HG02678 (cell line): ENCODE data around the gene SH2B3.
A peak's percentile ranks its signal among the peaks of the same experiment; 100 is the strongest.
"Not testable (repeated sequence)": the region's sequence is repeated elsewhere in the genome, so short reads cannot be mapped to it uniquely, and the experiment has no call there.

Experiments used
- ATAC-seq: cut with Tn5 transposase; IDR thresholded peaks from one replicate; pipeline ENCODE4 v1.9.1; 2021; ENCODE audit warnings: mild to moderate bottlenecking, moderate library complexity; ENCODE audit not compliant: unreplicated experiment

The SH2B3 gene

DNA sequence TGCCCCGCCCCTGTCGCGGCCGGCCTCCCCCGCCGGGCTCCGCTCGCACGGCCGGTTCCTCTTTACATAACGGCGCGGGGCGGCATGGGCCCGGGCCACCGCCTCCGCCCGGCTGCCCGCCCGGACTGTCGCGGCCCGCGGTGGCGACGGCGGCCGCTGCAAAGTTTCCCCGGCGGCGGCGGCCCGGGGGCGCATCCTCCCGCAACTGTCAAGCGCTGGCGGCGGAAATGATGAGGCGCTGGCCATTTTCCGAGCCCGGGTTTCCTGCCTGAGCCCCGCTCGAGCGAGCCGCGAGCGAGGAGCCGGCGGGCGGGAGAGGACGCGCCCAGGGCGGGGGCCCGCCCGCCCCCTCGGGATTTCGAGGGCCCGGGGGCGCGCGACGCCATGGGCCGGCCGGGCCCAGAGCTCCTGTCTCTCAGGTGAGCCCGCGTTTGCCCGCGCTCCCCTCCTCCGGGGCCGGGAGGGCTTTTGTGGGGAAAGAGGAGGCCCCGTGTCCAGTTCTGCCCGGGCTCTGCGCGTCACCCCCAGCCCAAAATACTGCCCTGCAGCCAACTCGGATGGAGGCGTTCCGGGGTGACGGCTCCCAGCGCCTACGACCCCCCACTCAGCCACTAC, at the start of gene SH2B3:
Gene SH2B3, plus strand, starts transcription at position 65 of the 615 bp plus-strand sequence. CDS start 12,223 bp downstream, outside the sequence.
- peak; percentile 0 for ATAC-seq

DNA sequence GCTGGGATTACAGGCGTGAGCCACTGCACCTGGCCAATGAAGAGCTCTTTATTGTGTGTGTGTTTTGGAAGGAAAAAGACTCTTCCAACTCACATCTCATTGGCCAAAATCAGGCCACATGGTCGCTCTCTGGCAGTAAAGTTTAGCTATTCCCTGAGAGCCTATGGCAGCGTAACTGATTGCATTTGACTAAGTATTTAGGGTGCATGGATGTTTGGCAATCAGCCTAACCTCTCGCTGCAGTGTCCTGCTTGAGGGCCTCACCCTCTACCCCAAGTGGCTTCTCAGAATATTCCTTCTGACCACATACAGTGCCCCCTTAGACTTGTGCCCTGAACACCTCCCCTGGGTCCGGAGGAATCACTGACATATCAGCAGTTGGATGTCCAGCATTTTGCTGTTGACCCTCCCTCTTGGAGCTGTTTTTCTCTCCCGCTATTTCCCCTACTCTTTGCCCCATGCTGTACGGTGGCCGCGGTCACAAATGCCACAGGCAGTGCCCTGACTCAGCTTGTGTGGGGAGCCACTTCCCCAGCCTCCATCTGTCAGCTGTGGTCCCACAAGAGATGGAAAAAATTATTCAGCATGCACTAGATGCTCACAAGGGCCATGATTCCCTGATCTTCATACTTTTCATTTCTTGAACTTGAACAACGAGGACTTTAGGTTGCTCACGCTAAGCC, 46.4 kb upstream of the SH2B3 start:
- ATAC-seq = no peak

DNA sequence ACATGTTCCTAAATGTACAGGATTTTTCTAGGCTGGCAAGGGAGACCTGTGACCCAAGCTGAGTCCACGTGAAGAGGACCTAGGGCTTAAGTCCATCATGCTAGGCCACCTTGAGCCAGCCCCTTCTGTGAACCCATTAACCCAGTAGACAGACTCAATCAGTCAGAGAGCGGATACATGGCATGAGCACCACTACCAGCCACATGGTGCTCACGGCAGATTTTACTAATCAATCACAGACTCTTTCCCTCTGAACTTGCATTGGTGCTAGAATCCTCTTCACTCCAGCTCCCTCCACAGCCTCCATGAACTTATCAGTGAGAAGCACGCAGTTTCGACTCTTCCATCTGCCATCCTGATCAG, 45.8 kb upstream of the SH2B3 start:
- no peak for ATAC-seq

DNA sequence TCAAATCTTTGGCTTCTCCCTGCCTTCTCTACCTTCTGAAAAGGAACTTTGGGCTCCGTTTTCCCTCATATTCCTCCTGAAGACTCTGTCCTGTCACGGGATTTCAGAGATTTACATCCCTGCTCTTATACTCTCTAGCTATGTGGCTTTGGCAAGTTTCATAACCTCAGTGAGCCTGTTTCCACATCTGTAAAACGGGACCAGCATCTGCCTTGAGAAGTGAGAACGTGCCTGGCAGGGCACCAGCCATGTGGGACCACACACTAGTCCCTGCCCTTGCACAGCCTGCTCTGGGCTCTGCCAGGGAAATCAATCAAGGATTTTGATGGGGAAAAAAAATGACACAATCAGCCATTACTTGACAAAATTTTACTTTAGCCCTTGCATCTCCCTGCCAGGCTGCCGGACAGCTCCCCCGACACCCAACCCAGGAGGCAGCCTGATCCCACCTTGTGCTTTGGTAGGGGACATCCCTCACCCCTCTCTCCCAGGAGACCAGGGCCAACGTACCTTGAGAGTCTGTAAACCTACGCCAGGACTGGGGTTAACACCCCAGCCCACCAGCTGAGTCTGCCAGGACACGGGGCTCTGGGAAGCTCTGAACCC, 45.3 kb upstream of the SH2B3 start:
- ATAC-seq = no peak

DNA sequence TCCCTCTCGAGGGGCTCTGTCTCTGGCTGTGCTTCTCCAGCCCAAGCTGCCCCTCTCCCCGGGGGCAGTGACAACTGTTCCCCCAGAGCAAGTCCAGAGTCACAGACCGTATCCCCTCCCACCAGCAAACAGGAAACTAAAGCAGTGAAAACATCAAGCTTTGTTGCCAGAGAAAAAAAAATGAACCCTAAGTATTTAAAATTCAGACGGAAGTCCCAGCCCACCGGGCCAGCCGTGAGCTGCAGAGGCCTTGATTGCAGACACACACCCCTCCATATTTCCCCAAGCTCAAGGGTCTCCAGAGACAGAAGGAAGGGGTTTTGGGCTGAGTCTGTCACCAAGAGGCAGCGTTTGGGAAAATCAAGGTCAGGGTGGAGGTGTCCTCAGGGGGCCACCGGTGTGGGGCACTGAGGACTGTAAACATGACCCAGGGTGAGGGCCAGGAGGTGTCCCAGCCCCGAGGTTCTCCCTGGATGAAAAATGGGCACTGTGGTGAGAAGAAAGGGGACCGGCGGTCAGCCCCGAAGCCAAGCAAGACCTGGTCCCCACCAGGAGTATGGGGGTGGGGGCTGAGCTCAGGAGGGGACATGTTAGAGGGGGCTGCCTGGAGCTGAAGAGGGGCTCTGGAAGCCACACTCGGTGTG, 44.5 kb upstream of the SH2B3 start:
- no peak for ATAC-seq

DNA sequence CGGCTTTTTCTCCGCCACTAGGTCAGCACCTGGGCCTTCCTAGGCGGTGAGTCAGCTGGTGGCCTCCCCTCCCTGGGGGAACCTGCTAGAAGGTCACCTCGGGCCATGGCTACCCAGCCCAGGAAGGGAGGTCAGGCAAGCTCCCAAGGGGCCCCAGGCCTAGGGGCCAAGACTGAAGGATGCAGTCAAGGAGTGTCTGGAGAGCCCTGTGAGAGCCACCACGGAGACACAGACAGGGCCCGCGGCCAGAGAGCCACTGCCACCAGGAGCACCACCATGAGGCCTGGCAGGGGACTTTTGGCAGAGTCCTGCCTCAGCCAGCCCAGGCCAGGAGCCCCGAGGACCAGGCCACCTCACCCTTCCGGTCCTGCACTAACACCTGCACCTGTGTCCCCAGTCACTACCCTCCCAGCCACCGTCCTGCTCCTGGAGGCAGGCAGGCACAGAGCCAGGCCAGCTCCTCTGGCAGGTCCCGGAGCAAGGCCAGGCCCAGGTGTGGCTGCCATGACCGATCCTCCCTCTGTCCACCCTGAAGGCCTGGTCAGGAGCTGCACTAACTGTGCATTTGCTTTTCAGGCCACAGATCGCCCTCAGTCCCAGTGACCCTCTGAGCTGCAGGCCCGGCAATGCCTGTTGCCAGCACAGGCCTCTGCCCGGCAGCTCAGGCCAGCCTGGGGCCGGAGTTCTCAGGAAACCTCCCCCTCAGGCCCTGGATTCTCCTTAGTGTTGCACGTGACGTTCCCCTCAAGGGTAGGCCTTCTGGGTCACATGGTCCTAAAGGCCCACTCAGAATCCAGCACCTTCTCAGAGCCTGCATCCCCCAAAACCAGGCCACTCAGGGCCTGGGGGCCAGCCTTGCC, 43.8 kb upstream of the SH2B3 start:
- ATAC-seq = no peak

DNA sequence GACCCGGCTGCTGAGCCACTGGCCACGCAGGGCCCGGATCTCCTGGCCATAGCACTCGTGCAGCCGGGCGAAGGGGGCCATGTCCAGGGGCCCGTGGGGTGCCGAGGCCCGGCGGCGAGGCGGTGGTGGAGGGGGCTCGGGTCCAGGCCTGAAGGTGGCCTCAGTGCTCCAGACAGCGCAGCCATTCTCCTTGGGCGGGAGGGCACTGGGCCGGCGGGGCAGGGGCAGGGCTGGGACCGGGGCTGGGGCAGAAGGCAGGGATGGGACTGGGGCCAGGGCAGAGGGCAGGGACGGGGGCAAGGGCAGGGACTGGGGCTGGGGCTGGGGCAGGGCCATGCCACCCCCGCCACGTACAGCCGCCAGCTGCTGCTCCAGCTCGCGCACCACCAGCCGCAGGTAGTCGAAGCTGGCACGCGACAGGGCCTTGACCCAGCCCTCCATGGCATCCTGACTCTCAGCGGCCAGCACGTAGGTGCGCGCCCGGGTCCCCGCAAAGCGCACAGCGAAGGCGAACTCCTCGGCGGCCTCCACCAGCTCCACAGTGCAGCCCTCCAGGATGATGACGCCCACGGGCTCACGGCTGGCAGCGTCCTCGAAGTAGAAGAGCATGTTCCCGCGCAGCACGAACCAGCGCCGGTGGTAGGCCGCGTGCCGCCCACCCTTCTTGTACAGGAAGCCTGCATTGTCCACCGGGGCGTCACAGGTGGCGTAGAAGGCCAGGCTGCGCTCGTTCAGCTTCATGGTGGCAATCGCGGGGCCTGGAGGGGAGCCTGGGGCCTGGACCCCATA, 42.8 kb upstream of the SH2B3 start:
- ATAC-seq = no peak

DNA sequence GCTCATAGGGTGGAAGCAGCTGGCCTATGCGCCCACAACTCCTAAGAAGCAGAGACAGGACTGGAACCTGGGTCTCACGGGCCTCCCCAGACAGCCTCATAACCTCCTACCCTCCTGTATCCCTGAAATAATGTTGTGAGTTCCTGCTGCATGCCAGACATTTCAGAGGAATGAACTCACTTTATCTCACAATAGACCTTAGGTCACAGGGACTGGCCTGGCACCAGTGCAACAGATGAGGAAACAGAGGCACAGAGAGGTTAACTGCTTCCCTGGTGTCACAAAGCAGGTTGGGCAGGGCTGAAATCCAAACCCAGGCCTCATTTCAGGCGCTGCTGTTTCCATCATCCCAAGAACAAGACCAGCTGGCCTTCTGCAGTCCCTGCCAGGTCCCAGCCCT, 42.1 kb upstream of the SH2B3 start:
- no peak for ATAC-seq

DNA sequence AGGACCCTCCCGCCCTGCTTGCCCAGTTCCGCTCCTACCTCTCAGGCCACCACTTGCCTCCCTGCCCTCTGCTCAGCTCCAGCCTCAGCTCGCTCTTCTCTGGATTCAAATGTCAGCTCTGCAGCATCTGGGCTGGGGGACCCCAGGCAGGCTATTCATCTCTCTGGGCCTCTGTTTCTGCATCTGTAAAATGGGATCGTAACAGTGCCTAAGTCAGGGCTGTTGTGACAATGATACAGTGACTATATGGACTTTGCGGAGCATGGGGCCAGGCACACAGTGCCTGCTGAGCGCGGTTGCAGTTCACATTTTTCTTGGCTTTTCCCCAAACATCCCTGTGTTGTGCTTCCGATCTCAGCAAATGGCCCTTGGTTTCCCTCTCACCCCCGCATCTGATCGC, 39.6 kb upstream of the SH2B3 start:
- no peak for ATAC-seq

DNA sequence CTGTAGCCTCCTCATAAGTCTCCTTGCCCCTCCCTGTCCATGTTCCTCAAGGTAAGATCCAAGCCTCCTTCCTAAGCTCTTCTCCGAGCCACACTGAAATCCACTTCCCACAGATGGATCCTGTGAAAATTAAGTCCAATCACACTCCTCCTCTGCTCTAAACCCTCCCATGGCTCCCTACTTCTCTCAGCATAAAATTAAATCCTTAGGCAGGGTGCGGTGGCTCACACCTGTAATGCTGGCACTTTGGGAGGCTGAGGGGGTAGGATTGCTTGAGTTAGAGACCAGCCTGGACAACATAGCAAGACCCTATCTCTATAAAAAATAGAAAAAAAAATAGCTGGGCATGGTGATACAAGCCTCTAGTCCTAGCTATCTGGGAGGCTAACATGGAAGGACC, 39.1 kb upstream of the SH2B3 start:
- ATAC-seq = no peak

DNA sequence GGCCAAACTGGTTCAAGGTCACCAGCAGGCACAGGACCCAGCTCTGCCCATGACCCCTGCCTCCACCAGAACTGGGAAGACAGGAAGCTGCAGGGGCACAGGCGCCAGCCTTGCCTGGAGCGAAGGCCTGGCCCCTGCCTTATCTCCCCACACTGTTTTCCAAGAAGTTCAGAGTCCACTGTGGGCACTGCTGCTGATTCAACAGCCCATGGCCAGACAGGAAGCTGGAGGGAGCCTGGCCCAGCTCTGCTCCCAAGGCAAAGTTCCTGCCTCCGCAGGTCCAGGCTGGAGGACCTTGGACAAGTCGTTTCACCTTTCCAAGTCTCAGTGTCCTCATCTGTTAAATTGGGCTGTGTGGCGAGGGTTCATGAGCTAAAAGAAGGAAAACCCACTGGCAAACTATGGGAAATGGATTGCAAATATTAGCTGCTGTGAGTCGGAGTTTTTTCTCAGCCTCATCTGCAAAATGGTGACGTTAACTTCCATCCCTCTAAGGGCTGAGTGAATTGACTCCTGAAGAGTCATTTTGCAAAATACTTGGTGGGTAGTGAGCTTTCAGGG, 38.0 kb upstream of the SH2B3 start:
- no peak for ATAC-seq

DNA sequence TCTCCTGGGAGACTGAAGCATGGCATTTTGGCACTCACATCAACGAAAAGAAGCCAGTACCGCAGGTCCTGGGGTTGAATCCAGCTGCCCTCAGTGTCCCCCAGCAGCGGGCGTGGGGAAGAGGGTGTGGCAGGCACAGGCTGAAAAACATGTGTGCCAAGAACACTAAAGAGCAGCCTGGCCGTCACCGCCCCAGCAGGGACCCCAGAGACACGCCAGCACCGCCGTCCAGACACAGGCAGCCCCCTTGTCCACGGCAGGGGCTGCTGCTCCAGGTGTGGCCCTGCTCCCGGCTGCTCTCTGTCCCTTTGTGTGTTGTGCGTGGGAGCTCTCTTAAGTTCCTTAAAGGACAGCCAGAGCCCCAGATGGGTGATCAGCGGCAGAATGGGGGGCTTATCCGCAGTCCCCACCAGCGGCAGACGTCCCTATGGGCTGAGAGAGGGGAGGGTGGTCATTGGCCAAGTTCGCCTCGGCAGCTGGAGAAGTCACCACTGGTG, 37.4 kb upstream of the SH2B3 start:
- no peak for ATAC-seq

DNA sequence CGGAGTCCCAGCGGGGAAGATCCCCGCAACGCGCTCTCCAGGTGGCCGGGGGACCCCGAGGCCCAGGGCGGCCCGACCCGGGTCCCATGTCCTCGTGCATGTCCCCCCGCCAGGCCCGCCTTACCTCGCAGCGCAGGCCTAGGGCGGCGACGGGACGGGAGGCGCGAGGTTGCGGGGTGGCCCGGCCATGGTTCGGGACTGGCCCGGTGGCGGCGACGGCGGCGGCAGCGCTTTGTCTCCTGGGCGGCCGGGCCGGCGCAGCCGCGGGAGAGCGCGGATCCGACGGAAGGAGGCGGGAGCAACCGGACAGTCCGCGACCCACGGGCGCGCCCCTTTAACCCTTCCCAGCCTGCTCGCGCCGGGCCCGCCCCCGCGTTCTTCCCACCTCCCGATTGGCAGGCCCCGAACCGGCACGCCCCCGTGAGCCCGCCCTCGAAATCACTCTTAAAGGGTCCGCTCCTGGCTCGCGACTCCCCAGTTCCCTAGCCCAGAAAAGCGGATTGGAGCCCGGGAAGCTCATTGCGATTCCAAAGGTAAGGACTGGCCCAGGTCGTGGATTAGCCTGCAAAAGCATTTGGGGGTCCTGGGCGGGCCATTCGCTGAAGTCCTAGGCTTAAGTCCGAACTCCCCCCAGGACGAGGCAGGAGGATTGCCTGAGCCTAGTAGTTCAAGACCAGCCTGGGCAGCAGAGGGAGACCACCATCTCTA, 36.8 kb upstream of the SH2B3 start, which contains the start of gene PHETA1:
Gene PHETA1, minus strand, starts transcription at position 308 of the 708 bp plus-strand sequence. CDS start 5,668 bp downstream, outside the sequence.
- ATAC-seq = peak; percentile 98

DNA sequence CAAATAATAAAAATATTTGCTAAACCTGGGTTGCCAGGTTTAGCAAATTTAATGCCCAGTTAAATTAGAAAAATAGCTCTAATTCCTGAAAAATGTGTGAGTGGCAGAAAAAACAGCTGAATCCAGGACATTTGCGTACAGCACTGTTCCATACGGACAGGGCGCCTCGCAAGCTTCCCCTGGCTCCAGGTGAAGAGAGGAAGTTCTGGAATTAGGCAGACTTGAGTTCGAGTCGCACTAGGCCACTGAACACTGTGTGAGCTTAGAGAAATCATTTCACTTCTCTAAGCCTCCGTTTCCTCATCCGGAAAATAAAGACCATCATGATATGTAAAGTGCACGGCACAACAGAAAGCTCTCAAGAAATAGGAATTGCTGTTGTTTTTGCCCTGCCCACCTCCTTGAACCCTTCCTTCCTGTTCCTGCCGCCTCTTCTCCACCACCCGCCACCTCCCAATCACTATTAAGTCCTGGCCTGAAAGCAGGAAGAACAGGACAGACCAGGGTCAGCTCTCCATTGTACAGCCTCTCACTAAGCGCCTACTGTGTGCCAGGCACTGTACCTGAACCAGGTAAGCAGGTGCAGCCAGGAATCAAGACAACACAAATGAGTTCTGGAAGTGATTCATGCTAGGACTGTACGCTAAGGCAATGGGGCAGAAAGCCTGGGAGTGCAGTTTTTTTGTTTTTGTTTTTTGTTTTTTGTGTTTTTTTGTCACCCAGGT, 36.1 kb upstream of the SH2B3 start:
- no peak for ATAC-seq

DNA sequence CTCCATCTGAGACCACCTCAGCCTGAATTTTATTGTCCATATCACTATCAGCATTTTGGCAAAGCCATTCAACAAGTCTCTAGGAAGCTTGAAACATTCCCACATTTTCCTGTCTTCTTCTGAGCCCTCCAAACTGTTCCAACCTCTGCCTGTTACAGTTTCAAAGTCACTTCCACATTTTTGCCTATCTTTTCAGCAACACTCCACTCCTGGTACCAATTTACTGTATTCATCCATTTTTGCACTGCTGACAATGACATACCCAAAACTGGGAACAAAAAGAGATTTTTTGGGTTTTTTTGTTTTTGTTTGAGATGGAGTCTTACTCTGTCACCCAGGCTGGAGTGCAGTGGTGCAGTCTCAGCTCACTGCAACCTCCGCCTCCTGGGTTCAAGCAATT, 32.5 kb upstream of the SH2B3 start:
- not testable (repeated sequence) for ATAC-seq

DNA sequence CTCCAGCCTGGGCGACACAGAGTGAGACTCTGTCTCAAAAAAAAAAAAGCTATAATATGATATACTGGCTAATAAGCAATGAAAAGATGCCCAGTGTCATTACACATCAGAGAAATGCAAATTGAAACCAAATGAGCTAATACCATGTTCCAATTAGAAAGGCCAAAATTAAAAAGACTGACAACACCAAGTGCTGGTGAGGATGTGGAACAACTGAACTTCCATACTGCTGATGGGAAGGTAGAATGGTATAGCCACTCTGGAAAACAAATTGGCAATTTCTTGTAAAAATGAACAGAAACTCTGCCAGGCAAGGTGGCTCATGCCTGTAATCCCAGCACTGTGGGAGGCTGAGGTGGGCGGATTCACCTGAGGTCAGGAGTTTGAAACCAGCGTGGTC, 28.3 kb upstream of the SH2B3 start:
- no peak for ATAC-seq

DNA sequence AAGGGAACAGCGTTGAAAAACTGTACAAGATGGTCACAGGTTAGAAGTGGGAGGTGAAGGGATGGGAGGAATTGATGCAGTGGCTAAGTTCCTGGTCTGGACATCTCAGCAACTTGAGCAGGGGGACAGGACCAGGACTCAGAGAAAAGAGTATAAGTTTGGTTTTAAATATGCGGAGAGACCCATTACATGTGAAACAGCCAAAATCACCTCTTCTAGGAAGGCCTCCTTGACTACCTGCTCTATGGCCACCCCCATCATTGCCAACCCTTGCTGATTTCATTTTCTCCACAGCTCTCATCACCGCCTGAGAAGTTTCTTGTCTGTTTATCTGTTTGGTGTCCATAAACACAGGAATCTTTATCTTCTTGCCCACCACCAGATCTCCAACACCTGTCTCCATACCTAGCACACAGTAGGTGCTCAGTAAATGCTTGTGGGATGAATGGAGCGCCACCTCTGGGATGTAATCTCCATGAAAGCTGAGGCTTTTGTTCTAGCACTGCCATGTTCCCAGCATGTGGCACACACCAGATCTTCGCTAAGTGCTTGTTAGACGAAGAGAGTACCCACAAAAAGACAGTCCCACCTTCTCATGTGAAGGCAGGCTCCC, 25.7 kb upstream of the SH2B3 start:
- ATAC-seq = no peak

DNA sequence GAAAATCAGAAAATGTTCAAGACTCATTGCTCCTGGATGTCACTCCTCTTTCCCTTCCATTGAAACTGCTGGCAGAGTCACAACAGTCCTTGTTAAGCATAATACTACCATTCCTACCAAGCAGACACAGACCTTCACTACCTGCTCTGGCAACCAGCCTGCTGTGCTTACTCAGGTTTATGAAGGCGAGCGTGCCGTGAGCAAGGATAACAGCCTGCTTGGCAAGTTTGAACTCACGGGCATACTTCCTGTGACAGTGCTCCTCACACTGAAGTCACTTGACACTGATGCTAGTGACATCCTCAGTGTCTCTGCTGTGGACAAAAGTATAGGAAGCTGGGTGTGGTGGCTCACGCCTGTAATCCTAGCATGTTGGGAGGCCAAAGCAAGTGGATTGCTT, 21.1 kb upstream of the SH2B3 start:
- no peak for ATAC-seq
